Measurements from ENCODE around the gene DEXI. TPM values are rescaled to one million over a fixed set of nuclear protein-coding genes. Genes with fewer than 3 reads are reported as not detected.

Gene DEXI
- total and polyA plus RNA-seq, 2 of the 4 experiments (the other 2 are of a cell fraction) = 43.7 to 63.6 TPM

- no peak overlapping the region for H2AK5ac ChIP-seq (ENCODE audit: low read depth, low read length)
- no peaks in the 10 kb centered on the region for H3K27me3 ChIP-seq (ENCODE audit: control insufficient read depth, insufficient read depth, low read length)
- no peak overlapping the region for H3K4ac ChIP-seq (ENCODE audit: low read depth, low read length)
- H3K14ac ChIP-seq (replicated peaks; ENCODE audit: low read depth, low read length) = no peak overlapping the region
- no peak overlapping the region for H4K5ac ChIP-seq (ENCODE audit: low read depth, low read length)
- no peak overlapping the region for H2BK120ac ChIP-seq (ENCODE audit: low read depth, low read length)
- CTCF ChIA-PET = no interaction called here
- no peak overlapping the region for H2BK20ac ChIP-seq (ENCODE audit: low read depth, low read length)
- H3K36me3 ChIP-seq (ENCODE audit: control insufficient read depth, insufficient read depth, low read length) = peaks cover 26% of the 10 kb centered on the region
- no peak for DNase-seq
- H3K18ac ChIP-seq (ENCODE audit: low read depth, low read length) = no peak overlapping the region
- H3K23ac ChIP-seq (ENCODE audit: low read depth, low read length) = no peak overlapping the region
- no peak overlapping the region for H3K4me2 ChIP-seq (ENCODE audit: low read depth, low read length)
- dilution Hi-C loops (cut with HindIII; ENCODE audit: low sequenced_read_pairs, unreplicated experiment) (no loop called here), in situ Hi-C loops (cut with MboI; ENCODE audit: low sequenced_read_pairs) (loop anchor here (25.0 kb wide), 1 partner anchor 661 kb away; no protein-coding TSS in a partner anchor), intact Hi-C loops (cut with micrococcal nuclease) (no loop called here)
- BruUV-seq (replicated peaks) = no TSS peak
- H2AK9ac ChIP-seq (replicated peaks; ENCODE audit: low read depth, low read length, poor library complexity) = no peak overlapping the region
- no peak overlapping the region for H4K8ac ChIP-seq (ENCODE audit: low read depth in 2 of 2, low read length in 2 of 2)
- 100% methylated on average over 1 of the region's 10 CpGs; no CpG with 5 or more reads in 1 of the 2 experiments for WGBS, 2 experiments (ENCODE audit: extremely low coverage in 2 of 2, insufficient read length in 1 of 2)
- H3K4me3 ChIP-seq (ENCODE audit: insufficient read depth, low read depth, low read length) = no peak overlapping the region
- ATAC-seq (ENCODE audit: low read depth) = no peak
- H3K4me1 ChIP-seq (ENCODE audit: control insufficient read depth, insufficient read depth, low read length) = peaks cover 5% of the 10 kb centered on the region
- no peak overlapping the region for H3K56ac ChIP-seq (ENCODE audit: extremely low read depth, insufficient read depth, low read length)
- H4K91ac ChIP-seq (ENCODE audit: insufficient read depth, low read depth, low read length) = no peak overlapping the region
- TF ChIP-seq RCOR1 (IDR thresholded peaks at IDR 0.05; ENCODE audit: insufficient replicate concordance, low read length) (no peak), FOS (IDR thresholded peaks at IDR 0.05; ENCODE audit: low read depth, low read length) (no peak)
- H3K79me1 ChIP-seq (ENCODE audit: low read depth in 1 of 2, low read length in 2 of 2) = peaks cover 0 to 7% of the 10 kb centered on the region in 2 experiments; a peak in 1 of 4 replicates
- H3K9me3 ChIP-seq (ENCODE audit: control insufficient read depth, insufficient read depth, low read length) = no peaks in the 10 kb centered on the region
- H2BK5ac ChIP-seq (ENCODE audit: low read depth, low read length, poor library complexity, severe bottlenecking) = no peak overlapping the region
- H3K9ac ChIP-seq (ENCODE audit: low read depth, low read length) = no peak overlapping the region
- no peak overlapping the region for H3K27ac ChIP-seq (ENCODE audit: insufficient read depth, low read length)
- no peak overlapping the region for H2AFZ ChIP-seq (replicated peaks; ENCODE audit: low read length, poor library complexity)
- no peak overlapping the region for H2BK15ac ChIP-seq (ENCODE audit: low read depth, low read length)
- POLR2A ChIA-PET (ENCODE audit: unreplicated experiment) = no interaction called here
- no peaks in the 10 kb centered on the region; the same call in 1 of the 2 replicates for H4K20me1 ChIP-seq (ENCODE audit: insufficient read depth, low read length)
- H3K9me1 ChIP-seq (ENCODE audit: insufficient read depth, low read length) = no peaks in the 10 kb centered on the region
These were observed 19.1 kb downstream of the DEXI start for GRCh38 chr16:10923146-10923649.
